SK-N-MC (cell line): ENCODE data around the gene ERCC2.

ENCODE experiments used
- EZH2 ChIP-seq: fragments of 200-600 bp; sonication (generic); IDR thresholded peaks from one replicate; pipeline ENCODE4 v1.6.1; 2017; ENCODE audit warnings: antibody characterized with exemption
- FOXP2 ChIP-seq: optimal IDR thresholded peaks from 2 replicates; pipeline ENCODE3; 2011; ENCODE audit warnings: mild to moderate bottlenecking, moderate library complexity; ENCODE audit not compliant: insufficient read depth; ENCODE audit errors: extremely low read length, control extremely low read depth
- POLR2AphosphoS5 ChIP-seq: IDR thresholded peaks from 2 replicates; pipeline ENCODE4 v1.6.1; 2012; ENCODE audit warnings: mild to moderate bottlenecking, low read depth, low read length, borderline replicate concordance

- no peak for TF ChIP-seq EZH2
- TF ChIP-seq POLR2AphosphoS5 = no peak
- TF ChIP-seq FOXP2 = no peak
Observed at GRCh38 chr19:45333609-45334303, 36.6 kb downstream of the ERCC2 start.
